Neural crest cell (in vitro differentiated cells): Measurements from ENCODE around the gene PDE5A. TPM values are rescaled to one million over a fixed set of nuclear protein-coding genes. Genes with fewer than 3 reads are reported as not detected.
"Not testable (repeated sequence)": the region's sequence is repeated elsewhere in the genome, so short reads cannot be mapped to it uniquely, and the experiment has no call there.

Experiments
- DNase-seq: peaks from one replicate; pipeline ENCODE4 v3.0.0; 2021; ENCODE audit warnings: low read depth, mixed read lengths, low spot score
- H3K27ac Mint-ChIP-seq: one replicate; pipeline ENCODE4 v1.8.0; 2021; ENCODE audit warnings: mild to moderate bottlenecking, mixed read lengths; ENCODE audit not compliant: unreplicated experiment
- H3K27me3 Mint-ChIP-seq: 2 replicates; pipeline ENCODE4 v1.8.0; 2021; ENCODE audit warnings: low read depth, mild to moderate bottlenecking, mixed read lengths
- H3K36me3 Mint-ChIP-seq: 2 replicates; pipeline ENCODE4 v1.8.0; 2021; ENCODE audit warnings: low read depth, mild to moderate bottlenecking, mixed read lengths
- H3K4me1 Mint-ChIP-seq: 2 replicates; pipeline ENCODE4 v1.8.0; 2021; ENCODE audit warnings: mixed read lengths
- H3K4me3 Mint-ChIP-seq: one replicate; pipeline ENCODE4 v1.8.0; 2021; ENCODE audit warnings: mild to moderate bottlenecking, mixed read lengths
- H3K9me3 Mint-ChIP-seq: 2 replicates; pipeline ENCODE4 v1.8.0; 2021; ENCODE audit warnings: mixed read lengths
- total RNA-seq: library from RNA; stranded (reverse); gene quantifications from 2 replicates; pipeline ENCODE4 v1.2.1, GENCODE V29; 2021
- TF ChIP-seq, protein P1 (sequence below): fragments of 200-600 bp; sonication (generic); conservative IDR thresholded peaks from 2 replicates; pipeline ENCODE4 v1.5.0; 2021; ENCODE audit warnings: antibody characterized with exemption, mild to moderate bottlenecking

The PDE5A gene
- total RNA-seq, 1 donor from 2014 or later: 13.9 TPM

GRCh38 chr4:119646347-119647071 is 17.9 kb upstream of the PDE5A start:
- DNase-seq: no peak
- H3K9me3 Mint-ChIP-seq: peaks cover 2% of the 10 kb centered on the region
- H3K4me1 Mint-ChIP-seq: no peaks in the 10 kb centered on the region
- H3K4me3 Mint-ChIP-seq: no peak overlapping the region
- no peak overlapping the region for H3K27ac Mint-ChIP-seq
- TF ChIP-seq, protein P1, sequence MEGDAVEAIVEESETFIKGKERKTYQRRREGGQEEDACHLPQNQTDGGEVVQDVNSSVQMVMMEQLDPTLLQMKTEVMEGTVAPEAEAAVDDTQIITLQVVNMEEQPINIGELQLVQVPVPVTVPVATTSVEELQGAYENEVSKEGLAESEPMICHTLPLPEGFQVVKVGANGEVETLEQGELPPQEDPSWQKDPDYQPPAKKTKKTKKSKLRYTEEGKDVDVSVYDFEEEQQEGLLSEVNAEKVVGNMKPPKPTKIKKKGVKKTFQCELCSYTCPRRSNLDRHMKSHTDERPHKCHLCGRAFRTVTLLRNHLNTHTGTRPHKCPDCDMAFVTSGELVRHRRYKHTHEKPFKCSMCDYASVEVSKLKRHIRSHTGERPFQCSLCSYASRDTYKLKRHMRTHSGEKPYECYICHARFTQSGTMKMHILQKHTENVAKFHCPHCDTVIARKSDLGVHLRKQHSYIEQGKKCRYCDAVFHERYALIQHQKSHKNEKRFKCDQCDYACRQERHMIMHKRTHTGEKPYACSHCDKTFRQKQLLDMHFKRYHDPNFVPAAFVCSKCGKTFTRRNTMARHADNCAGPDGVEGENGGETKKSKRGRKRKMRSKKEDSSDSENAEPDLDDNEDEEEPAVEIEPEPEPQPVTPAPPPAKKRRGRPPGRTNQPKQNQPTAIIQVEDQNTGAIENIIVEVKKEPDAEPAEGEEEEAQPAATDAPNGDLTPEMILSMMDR: no peak
- H3K27me3 Mint-ChIP-seq: no peaks in the 10 kb centered on the region
- no peaks in the 10 kb centered on the region for H3K36me3 Mint-ChIP-seq

GRCh38 chr4:119643306-119644042 is 14.9 kb upstream of the PDE5A start:
- TF ChIP-seq, protein P1: no peak
- Mint-ChIP-seq H3K27me3 (no peaks in the 10 kb centered on the region), H3K9me3 (no peaks in the 10 kb centered on the region), H3K4me1 (no peaks in the 10 kb centered on the region), H3K36me3 (no peaks in the 10 kb centered on the region), H3K27ac (no peak overlapping the region), H3K4me3 (no peak overlapping the region)
- no peak for DNase-seq

- TF ChIP-seq, protein P1: no peak
- no peak overlapping the region for H3K27ac Mint-ChIP-seq
- H3K9me3 Mint-ChIP-seq: no peaks in the 10 kb centered on the region
- no peak for DNase-seq
- H3K27me3 Mint-ChIP-seq: no peaks in the 10 kb centered on the region
- no peaks in the 10 kb centered on the region for H3K36me3 Mint-ChIP-seq
- H3K4me3 Mint-ChIP-seq: no peak overlapping the region
- no peaks in the 10 kb centered on the region for H3K4me1 Mint-ChIP-seq
Observed at GRCh38 chr4:119641765-119642164, 13.2 kb upstream of the PDE5A start.

GRCh38 chr4:119638359-119638758 is 9.8 kb upstream of the PDE5A start:
- Mint-ChIP-seq H3K27me3 (no peaks in the 10 kb centered on the region), H3K4me3 (no peak overlapping the region), H3K4me1 (no peaks in the 10 kb centered on the region), H3K27ac (no peak overlapping the region), H3K9me3 (no peaks in the 10 kb centered on the region), H3K36me3 (no peaks in the 10 kb centered on the region)
- TF ChIP-seq, protein P1: no peak
- no peak for DNase-seq

- H3K9me3 Mint-ChIP-seq, DNase-seq, H3K36me3 Mint-ChIP-seq, H3K4me3 Mint-ChIP-seq, H3K27ac Mint-ChIP-seq, H3K4me1 Mint-ChIP-seq, H3K27me3 Mint-ChIP-seq: not testable (repeated sequence)
Observed at GRCh38 chr4:119636851-119637250, 8.2 kb upstream of the PDE5A start.

GRCh38 chr4:119632216-119632615 is 3.6 kb upstream of the PDE5A start:
- H3K4me3 Mint-ChIP-seq: no peak overlapping the region
- H3K36me3 Mint-ChIP-seq: no peaks in the 10 kb centered on the region
- H3K9me3 Mint-ChIP-seq: no peaks in the 10 kb centered on the region
- H3K27ac Mint-ChIP-seq: no peak overlapping the region
- DNase-seq: no peak
- TF ChIP-seq, protein P1: no peak
- peaks cover 5% of the 10 kb centered on the region for H3K4me1 Mint-ChIP-seq
- peaks cover 10% of the 10 kb centered on the region for H3K27me3 Mint-ChIP-seq
